22Rv1 (cell line): ENCODE measurements around the gene RBM28.

ENCODE experiments used
- H3K27ac ChIP-seq: fragments of 450-650 bp; 2 replicates; pipeline ENCODE4 v1.5.1; 2017
- ZFX ChIP-seq: fragments of 450-650 bp; IDR thresholded peaks from 2 replicates; pipeline ENCODE4 v1.6.1; 2017; ENCODE audit warnings: antibody characterized with exemption, borderline replicate concordance
- TF ChIP-seq, protein P1 (sequence below): fragments of 450-650 bp; IDR thresholded peaks from 2 replicates; pipeline ENCODE4 v1.5.1; 2017; ENCODE audit warnings: mild to moderate bottlenecking

Gene RBM28

DNA sequence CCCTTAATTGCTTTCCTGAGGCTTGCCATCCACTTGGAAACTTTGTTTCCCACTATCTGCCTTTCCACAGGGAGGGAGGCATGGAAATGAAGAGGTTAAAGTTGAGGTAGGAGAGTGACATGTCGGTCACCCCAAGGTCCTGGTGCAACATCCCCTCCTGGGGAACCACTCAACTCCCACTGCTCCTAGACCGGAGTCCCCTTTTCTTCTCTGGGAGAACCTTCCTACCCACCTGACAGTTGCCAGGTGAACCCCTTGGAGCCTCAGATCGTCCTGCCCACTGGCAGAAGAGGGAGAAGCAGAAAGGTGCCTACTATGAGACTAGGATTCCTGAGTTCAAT lies 44.4 kb upstream of the RBM28 start:
- TF ChIP-seq ZFX = no peak
- TF ChIP-seq, protein P1, sequence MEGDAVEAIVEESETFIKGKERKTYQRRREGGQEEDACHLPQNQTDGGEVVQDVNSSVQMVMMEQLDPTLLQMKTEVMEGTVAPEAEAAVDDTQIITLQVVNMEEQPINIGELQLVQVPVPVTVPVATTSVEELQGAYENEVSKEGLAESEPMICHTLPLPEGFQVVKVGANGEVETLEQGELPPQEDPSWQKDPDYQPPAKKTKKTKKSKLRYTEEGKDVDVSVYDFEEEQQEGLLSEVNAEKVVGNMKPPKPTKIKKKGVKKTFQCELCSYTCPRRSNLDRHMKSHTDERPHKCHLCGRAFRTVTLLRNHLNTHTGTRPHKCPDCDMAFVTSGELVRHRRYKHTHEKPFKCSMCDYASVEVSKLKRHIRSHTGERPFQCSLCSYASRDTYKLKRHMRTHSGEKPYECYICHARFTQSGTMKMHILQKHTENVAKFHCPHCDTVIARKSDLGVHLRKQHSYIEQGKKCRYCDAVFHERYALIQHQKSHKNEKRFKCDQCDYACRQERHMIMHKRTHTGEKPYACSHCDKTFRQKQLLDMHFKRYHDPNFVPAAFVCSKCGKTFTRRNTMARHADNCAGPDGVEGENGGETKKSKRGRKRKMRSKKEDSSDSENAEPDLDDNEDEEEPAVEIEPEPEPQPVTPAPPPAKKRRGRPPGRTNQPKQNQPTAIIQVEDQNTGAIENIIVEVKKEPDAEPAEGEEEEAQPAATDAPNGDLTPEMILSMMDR = no peak
- H3K27ac ChIP-seq = no peak overlapping the region

DNA sequence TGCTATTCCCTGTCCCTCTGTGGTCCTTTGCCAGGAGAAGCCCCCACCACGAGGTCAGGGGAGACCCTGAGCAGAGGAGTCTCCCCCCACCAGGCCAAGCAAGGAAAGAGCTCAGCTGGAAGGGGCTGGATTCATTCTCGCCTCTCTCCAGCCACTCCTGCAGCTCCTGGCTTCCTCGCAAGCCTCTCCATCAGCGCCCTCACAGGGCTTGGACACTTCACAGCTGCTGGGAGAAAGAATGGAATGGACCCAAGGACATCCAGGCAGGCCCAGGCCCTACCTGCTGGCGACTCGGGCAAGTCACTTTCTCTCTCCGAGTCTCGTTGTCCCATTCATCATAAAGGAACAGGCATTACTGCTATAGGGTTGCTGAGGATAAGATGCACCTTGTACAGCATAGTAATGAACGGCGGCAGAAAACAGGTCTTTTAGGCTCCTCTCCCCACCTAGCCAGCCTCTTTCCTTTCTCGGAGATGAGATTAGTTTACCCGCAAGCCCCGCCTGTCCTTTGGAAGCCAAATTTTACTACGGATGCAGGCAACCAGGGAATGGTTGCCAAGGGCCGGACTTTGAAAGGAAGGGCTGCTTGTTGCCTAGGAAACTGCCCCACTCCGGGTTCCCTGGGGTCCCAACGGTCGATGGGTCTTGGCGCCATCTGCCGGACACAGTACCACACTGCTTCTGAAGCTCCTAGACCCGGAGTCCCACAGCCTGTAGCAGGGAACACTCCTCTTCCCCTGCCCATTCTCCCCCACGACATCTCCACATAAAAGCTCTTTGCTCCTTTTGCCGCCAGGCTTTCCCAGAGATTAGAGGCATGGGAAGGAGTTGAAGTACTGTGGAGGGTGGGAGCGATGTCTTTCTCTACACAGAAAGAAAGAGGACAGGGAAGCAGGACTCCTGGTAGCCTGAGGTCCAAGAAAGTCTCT lies 43.8 kb upstream of the RBM28 start:
- no peak for TF ChIP-seq ZFX
- TF ChIP-seq, protein P1 = peak; percentile 98
- no peak overlapping the region for H3K27ac ChIP-seq

DNA sequence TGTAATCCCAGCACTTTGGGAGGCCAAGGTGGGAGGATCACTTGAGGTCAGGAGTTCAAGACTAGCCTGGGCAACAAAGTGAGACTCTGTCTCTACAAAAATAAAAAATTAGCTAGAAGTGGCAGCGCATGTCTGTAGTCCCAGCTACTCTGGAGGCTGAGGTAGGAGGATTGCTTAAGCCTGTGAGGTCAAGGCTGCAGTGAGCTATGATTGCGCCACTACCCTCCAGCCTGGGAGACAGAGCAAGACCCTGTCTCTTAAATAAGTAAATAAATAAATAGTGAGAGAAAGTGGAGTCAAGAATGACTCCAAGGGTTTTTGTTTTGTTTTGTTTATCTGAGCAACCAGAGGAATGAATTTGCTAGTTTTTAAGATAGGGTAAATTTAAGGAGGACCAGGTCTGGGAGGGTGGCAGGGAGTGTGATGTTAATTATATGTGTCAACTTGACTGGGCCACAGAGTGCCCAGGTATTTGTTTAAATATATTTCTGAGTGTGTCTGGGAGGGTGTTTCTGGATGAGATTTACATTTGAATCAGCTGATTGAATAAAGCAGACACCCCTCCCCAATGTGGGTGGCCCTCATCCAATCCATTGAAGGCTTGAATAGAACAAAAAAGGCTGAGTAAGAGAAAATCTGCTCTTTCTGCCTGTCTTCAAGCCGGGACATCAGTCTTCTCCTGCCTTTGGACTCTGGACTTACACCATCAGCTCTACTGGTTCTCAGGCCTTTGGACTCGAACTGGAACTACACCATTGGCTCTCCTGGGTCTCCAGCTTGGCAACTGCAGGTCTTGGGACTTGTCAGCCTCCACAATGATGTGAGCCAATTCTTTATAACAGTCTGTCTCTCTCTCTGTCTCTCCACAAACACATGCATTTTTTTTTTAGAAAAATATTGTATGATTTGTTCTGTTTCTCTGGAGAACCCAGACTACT lies 42.5 kb upstream of the RBM28 start:
- no peak overlapping the region for H3K27ac ChIP-seq
- TF ChIP-seq, protein P1 = no peak
- TF ChIP-seq ZFX = no peak

DNA sequence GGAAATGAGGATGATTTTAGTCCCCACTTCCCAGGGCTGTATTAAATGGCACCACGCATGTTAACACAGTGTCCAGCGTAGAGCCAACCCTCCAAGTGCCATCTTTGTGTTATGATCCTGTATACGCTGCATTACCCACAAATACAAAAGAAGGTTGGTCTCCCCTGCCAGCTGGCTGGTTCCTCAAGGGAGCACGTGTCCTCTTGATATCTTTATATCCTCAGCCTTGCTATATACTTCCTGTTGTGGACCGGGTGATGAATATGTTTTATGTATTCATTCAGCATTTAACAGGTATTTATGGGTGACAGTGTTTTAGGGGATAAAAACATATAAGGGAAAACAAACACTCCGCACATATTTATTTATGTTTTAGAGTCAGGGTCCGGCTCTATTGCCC lies 41.0 kb upstream of the RBM28 start:
- no peak for TF ChIP-seq ZFX
- TF ChIP-seq, protein P1 = no peak
- no peak overlapping the region for H3K27ac ChIP-seq

DNA sequence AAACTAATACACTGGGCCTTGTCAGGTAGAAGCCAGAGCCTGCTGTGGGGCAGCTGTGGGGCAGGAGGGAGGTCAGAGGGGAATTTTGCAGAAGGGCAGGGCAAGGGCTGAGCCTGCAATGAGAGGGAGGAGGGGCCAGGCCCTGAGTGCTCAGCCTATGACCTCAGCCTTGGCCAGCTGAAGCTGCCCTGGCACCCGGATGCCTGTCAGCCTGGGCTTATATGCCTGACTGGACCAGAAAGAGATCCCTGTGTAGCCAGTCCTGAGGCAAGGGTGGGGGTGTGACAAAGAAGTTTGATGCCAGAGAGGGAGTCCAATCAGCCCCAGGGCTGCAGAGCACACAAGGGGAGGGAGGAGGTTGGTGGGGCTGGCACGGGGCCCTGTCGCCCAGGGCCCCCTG lies 40.1 kb upstream of the RBM28 start:
- no peak for TF ChIP-seq ZFX
- no peak overlapping the region for H3K27ac ChIP-seq

DNA sequence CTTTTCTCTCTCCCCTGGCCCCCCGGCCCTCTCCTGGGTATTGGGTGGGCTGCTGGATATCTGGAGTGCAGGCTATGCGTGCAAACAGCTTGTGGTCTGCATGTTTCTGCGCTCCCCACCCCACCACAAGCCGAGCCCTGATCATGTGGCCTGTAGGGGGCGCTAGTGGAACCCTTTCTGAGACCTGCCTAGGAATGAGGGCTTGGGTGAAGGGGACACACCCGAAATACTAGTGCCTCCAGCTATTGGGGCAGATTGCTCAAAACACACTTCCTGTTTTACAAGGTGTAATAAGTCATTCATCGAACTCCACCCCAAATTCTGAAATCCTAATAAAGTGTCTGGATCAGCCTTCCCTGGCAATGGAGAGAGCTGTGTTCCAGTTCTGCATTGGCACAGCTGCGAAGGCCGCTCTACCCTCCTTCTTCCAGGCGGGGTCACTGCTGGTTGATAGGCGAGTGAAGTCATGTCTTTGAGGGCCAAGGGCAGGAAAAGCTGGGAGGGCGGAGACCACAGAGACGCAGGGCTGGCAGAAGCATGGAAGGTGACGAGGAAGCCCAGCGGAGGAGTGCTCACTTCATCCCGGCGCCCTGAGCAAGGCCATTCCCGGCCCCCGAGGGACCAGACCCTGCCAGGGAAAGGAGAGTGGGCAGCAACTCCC lies 37.6 kb upstream of the RBM28 start:
- TF ChIP-seq, protein P1 = peak; percentile 91
- TF ChIP-seq ZFX = no peak
- H3K27ac ChIP-seq = no peak overlapping the region

DNA sequence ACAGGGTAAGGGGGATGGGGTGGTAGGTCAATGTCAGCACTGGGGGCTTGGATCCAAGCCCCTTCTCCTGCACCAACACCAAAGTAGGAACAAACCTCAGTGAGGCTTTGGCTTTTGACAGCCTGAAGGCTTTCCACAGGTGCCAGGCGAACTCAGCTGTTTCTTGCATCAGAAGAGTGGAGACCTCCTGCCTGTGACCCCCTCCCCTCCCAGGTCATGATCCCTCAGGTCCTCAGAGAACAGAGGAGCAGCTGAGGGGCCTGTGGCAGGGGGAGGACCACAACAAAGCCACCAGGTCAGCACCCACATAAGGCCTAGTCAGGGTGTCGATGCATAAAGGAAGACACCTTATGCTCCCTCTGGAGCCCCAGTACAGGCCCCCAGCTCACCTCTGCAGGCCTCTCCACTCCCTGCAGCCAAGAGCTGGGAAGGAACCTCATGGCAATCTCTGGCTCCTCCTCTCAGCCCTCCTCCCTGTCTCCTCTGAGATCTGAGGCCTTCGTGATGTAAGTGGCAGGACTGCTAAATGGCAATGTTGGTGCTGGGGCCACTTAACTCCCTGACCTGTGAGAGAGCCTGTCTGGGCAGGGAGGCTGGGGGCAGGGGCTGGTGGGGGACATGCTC lies 36.9 kb upstream of the RBM28 start:
- no peak for TF ChIP-seq ZFX
- TF ChIP-seq, protein P1 = no peak
- H3K27ac ChIP-seq = no peak overlapping the region
